Bronchial epithelial cell (primary cell): ENCODE measurements around the gene JPH2. TPM values are rescaled to one million over a fixed set of nuclear protein-coding genes. Genes with fewer than 3 reads are reported as not detected.

Source experiments
- DNase-seq: peaks from one replicate; pipeline ENCODE4 v3.0.0-alpha.2; 2010; ENCODE audit warnings: low read depth
- FAIRE-seq: peaks from 2 replicates; lab custom pipeline; 2011; peaks lifted over from hg19 to GRCh38; lab: Jason Lieb, UNC
- H3K27me3 ChIP-seq: 2 replicates; pipeline ENCODE4 v1.5.1; 2011; ENCODE audit warnings: low read length; ENCODE audit not compliant: control insufficient read depth, insufficient read depth
- H3K36me3 ChIP-seq: 2 replicates; pipeline ENCODE4 v1.5.1; 2011; ENCODE audit warnings: low read length; ENCODE audit not compliant: control insufficient read depth, insufficient read depth
- H3K4me3 ChIP-seq: 2 replicates; pipeline ENCODE4 v1.5.1; 2011; ENCODE audit warnings: mild to moderate bottlenecking, low read depth, low read length, control low read depth
- CTCF ChIP-seq: IDR thresholded peaks from 2 replicates; pipeline ENCODE4 v1.5.1; 2011; ENCODE audit warnings: mild to moderate bottlenecking, moderate library complexity, low read length, control low read depth, inconsistent platforms; ENCODE audit not compliant: insufficient read depth, severe bottlenecking
- total RNA-seq: library from RNA; depleted of rRNA; stranded (reverse); fragments of >200 nt; gene quantifications from 2 replicates; pipeline ENCODE4 v1.2.1, GENCODE V29; 2014

Gene JPH2
- total RNA-seq, 1 donor from 2014 or later = under 0.01 TPM

DNA sequence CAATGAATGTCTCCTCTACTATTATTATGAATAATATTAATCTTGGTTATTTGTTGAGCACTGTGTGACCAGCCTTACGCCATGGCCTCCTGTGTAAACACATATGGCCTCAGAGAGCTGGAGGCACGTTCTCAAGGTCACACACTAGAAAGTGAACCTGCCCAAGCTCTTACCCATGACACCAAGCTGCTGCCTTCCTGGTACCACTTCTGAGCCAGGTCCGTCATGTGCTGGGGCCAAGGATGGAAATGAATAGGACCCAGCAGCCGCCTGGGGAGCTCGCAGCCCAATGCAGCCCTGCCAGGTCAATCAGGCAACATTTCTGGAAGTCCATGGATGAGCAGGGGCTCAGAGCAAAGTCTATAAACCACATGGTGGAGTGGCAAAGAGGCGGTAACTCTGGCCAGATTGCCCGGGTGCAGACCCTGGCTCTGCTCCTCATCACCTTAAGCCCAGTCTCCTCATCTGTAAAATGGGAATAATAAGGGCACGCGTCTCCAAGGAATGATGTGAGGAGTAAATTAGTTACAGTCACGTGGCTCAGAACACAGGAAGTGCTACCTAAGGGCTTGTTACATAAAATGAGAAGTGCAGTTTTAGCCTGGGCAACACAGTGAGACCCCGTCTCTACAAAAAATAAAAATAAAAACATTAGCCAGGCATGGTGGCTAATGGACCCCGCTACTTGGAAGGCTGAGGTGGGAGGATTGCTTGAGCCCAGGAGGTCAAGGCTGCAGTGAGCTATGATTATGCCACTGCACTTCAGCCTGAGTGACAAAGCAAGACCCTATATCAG lies 61.5 kb downstream of the JPH2 start:
- no peak overlapping the region for H3K4me3 ChIP-seq
- FAIRE-seq (no peak), DNase-seq (no peak)
- H3K27me3 ChIP-seq = peaks cover 3% of the 10 kb centered on the region
- no peaks in the 10 kb centered on the region for H3K36me3 ChIP-seq
- TF ChIP-seq CTCF = no peak

- FAIRE-seq = no peak
- no peak for TF ChIP-seq CTCF
- DNase-seq = no peak
- peaks cover 3% of the 10 kb centered on the region for H3K27me3 ChIP-seq
- no peaks in the 10 kb centered on the region for H3K36me3 ChIP-seq
- no peak overlapping the region for H3K4me3 ChIP-seq
These were observed 63.0 kb downstream of the JPH2 start for GRCh38 chr20:44123874-44124535.

DNA sequence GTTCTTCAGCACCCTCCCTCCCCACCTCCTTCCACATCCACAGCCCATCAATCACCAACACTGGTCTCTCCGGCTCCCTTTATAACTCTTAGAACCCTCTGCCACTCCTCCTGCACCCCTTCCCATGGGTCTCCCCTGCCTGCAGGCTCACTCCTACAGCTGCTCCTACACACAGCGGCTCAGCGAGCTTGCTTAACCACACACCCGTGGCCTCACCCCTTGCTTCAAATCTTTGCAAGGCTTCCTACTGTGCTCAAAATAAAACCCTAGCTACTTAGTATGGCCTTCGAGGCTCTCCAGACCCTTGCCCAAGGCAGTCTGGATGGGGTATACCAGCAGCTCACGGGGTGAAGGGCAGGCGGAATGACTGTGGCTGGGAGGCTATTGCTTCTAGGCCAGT lies 63.7 kb downstream of the JPH2 start:
- Histone ChIP-seq H3K4me3 (no peak overlapping the region), H3K36me3 (no peaks in the 10 kb centered on the region), H3K27me3 (peaks cover 3% of the 10 kb centered on the region)
- no peak for TF ChIP-seq CTCF
- FAIRE-seq (no peak), DNase-seq (no peak)

- Histone ChIP-seq H3K27me3 (peaks cover 5% of the 10 kb centered on the region), H3K4me3 (no peak overlapping the region), H3K36me3 (no peaks in the 10 kb centered on the region)
- no peak for TF ChIP-seq CTCF
- FAIRE-seq (no peak), DNase-seq (no peak)
These were observed 66.1 kb downstream of the JPH2 start for GRCh38 chr20:44120676-44121425.

DNA sequence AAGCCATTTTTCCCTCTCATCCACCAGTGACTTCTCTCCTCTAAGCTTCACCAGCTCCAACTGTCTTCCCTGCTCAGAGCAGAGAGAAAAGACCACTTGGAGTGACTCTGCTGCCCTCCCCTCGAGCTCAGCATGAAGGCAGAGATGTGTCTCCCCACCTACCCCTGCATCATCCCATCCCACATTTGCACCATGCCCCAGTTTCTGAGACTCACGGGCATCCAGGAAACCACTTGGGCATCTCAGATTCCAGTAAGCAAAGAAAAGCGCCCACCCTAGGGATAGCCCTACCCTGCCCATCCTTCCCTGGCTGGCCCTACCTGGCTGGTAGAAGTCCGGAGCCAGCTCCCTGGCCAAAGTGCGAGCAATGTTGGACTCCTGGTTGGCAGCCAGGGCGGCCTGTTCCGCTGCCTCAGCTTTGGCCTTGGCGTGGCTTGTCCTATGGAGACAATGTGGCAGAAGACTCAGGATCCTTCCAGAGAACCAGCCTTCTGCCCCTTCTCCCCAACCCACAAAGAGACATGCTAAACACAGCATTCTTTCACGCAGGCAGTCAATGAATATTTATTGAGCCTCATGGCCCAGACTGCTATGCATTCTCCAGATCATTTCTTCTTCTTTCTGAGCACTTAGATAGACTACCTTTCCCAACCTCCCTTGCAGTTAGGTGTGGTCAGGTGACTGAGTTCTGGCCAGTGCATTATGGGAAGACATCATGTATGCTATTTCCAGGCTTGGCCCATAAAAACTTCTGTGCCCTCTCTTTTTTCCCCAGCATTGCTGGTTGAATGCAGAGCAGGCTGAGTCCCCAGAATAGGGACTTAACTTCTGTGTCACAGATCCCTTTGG lies 68.6 kb downstream of the JPH2 start:
- no peak for TF ChIP-seq CTCF
- Histone ChIP-seq H3K4me3 (no peak overlapping the region), H3K27me3 (peaks cover 5% of the 10 kb centered on the region), H3K36me3 (no peaks in the 10 kb centered on the region)
- FAIRE-seq = no peak
- DNase-seq = no peak
